Measurements from ENCODE around the gene GNG7.

DNA sequence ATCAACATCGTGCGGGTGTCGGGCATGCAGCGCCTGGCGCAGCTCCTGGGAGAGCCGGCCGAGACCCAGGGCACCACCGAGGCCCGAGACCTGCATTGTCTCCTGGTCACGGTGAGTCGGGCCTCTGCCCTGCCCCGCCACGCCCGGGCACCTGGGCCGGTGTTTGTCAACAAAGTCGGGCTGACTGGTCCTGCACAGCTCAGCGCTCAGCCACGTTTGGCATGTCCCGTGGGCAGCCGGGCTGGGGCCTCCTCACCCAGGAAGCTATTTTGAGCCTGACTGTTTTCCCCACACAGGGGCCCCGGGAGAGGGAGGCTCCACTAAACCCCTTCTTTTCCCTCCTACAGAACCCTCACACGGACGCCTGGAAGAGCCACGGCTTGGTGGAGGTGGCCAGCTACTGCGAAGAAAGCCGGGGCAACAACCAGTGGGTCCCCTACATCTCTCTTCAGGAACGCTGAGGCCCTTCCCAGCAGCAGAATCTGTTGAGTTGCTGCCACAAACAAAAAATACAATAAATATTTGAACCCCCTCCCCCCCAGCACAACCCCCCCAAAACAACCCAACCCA is 225.3 kb downstream of the GNG7 start:
- TF ChIP-seq, protein P1, sequence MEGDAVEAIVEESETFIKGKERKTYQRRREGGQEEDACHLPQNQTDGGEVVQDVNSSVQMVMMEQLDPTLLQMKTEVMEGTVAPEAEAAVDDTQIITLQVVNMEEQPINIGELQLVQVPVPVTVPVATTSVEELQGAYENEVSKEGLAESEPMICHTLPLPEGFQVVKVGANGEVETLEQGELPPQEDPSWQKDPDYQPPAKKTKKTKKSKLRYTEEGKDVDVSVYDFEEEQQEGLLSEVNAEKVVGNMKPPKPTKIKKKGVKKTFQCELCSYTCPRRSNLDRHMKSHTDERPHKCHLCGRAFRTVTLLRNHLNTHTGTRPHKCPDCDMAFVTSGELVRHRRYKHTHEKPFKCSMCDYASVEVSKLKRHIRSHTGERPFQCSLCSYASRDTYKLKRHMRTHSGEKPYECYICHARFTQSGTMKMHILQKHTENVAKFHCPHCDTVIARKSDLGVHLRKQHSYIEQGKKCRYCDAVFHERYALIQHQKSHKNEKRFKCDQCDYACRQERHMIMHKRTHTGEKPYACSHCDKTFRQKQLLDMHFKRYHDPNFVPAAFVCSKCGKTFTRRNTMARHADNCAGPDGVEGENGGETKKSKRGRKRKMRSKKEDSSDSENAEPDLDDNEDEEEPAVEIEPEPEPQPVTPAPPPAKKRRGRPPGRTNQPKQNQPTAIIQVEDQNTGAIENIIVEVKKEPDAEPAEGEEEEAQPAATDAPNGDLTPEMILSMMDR (optimal IDR thresholded peaks at IDR 0.05 in 1 of 3, IDR thresholded peaks at IDR 0.05 in 1 of 3, conservative IDR thresholded peaks at IDR 0.05 in 1 of 3; ENCODE audit: extremely low read depth in 1 of 3, insufficient read depth in 2 of 3, low read length in 3 of 3) = no peak
- no peak for TF ChIP-seq EZH2 (IDR thresholded peaks at IDR 0.05; ENCODE audit: low read length)
